GM21825 (cell line): ENCODE measurements around the gene FUCA1.
"Not testable (repeated sequence)": the region's sequence is repeated elsewhere in the genome, so short reads cannot be mapped to it uniquely, and the experiment has no call there.

Experiments used
- ATAC-seq: cut with Tn5 transposase; IDR thresholded peaks from one replicate; pipeline ENCODE4 v1.9.1; 2021; ENCODE audit warnings: mild to moderate bottlenecking, moderate library complexity; ENCODE audit not compliant: unreplicated experiment

Gene FUCA1

GRCh38 chr1:23896491-23896890 is 28.4 kb upstream of the FUCA1 start:
- ATAC-seq = no peak

DNA sequence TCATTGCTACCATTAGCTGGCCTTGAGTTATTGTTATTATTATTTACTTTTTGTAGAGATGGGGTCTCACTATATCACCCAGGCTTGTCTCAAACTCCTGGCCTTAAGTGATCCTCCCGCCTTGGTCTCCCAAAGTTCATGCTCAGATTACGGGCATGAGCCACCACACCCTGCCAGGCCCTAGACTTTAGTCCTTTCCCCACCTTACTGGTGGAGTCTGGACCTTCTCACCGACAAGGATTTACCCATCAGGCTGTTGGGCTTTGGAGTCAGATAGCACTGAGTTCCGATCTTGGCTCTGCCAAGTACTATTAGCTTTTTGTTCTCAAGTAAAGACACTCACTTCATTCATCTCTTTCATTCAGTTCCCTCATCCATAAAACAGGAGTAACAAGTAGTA is 27.9 kb upstream of the FUCA1 start:
- ATAC-seq = no peak

- ATAC-seq = no peak
These were observed 27.0 kb upstream of the FUCA1 start for GRCh38 chr1:23895082-23895481.

DNA sequence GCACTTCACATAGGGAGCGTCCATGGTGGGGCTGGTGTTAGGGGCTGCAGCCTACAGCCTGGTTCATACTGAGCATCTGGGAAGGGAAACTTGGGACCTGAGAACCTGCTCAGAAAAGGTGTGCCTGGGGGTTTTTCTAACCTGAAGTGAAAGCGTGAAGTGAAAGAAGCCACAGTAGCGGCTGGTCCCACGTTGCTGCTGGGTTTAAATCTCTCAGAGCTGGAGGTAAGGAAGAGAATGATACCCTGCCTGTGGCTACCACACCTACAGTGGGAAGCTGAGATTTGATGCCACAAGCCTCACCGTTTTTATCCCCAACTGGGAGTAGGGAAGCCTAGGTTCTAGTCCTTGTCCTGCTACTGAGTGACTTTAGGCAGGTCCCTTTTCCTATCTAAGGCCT is 21.0 kb upstream of the FUCA1 start:
- ATAC-seq = no peak

DNA sequence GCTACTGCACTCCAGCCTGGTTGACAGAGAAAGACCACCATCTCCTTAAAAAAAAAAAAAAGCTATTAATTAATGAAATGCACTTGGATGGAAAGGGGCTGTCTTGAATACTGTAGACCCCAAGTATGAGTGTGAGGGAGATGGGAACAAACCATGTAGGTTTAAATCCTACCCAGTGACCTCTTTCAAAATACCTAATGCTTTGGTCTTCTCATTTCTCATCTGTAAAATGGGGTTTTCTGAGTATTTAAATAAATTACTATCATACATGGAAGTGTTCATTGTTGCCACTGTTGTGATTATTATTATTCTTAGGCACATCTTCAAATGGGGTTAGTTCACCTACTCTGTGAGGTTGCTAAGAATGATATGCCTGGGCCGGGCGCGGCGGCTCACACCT is 17.1 kb upstream of the FUCA1 start:
- ATAC-seq = no peak

- ATAC-seq = no peak
These were observed 14.7 kb upstream of the FUCA1 start for GRCh38 chr1:23882746-23883145.

GRCh38 chr1:23879809-23880208 is 11.7 kb upstream of the FUCA1 start:
- no peak for ATAC-seq

GRCh38 chr1:23878668-23879067 is 10.6 kb upstream of the FUCA1 start:
- ATAC-seq = no peak

GRCh38 chr1:23875382-23875781 is 7.3 kb upstream of the FUCA1 start:
- ATAC-seq = no peak

DNA sequence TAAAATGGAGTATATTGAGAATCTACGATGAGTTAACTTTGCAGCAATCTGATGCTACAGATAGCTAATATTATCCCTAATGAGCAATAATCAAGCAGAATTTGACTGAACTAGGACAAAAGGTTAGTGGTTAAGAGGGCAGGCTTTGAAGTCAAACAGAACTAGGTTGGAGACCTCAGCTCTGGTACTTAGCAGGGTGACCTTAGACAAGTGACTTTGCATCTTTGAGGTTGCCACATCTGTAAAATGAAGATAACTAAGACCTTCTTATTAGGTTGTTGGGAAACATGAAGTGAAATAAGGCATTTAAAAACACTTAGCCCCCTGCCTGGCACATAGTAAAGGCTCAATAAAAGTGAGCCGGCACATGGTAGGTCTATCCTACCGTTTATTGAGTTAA is 4.3 kb upstream of the FUCA1 start:
- ATAC-seq = no peak

- ATAC-seq = no peak
These were observed 961 bp upstream of the FUCA1 start for GRCh38 chr1:23869051-23869450.

GRCh38 chr1:23868557-23869016 is 497 bp upstream of the FUCA1 start:
- no peak for ATAC-seq

DNA sequence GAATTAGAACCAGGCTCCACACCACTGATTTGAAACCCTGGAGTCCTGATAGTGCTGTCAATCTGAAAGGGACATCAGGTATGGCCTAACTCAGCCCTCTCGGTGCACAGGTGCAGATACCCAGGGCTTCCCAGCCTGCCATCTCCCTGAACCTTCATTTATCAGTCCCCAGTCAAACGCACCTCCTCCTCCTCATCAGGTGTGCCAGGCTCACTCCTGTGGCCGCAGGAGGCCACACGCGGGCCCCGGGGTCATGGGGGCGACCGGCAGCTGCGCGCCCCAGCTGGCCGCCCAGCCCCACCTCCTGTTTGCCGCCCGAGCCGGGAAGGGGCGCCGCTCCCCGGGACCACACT is 572 bp downstream of the FUCA1 start:
- peak; percentile 8 for ATAC-seq

- no peak for ATAC-seq
These were observed 2.6 kb downstream of the FUCA1 start for GRCh38 chr1:23865543-23865930.

- ATAC-seq = no peak
These were observed 3.1 kb downstream of the FUCA1 start for GRCh38 chr1:23864801-23865542.

DNA sequence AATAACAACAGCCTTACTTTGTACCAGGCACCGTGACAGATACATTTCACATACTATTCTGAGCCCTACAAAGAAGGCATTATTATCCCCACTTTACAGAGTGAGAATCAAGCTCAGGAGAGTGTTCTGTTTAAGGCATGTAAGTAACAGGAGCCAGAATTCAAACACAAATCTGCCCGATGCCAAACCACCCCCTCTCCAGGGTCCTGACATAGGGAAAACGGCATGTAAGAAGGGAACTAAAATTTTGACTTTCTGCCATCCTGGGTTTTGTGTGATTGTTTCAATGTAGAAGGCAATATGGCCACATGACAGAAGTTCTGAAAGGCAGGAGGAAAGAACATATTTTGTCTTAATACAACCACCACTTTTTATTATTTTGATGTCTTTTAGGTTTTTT is 5.5 kb downstream of the FUCA1 start:
- ATAC-seq = no peak

- no peak for ATAC-seq
These were observed 13.5 kb downstream of the FUCA1 start for GRCh38 chr1:23854568-23854967.

DNA sequence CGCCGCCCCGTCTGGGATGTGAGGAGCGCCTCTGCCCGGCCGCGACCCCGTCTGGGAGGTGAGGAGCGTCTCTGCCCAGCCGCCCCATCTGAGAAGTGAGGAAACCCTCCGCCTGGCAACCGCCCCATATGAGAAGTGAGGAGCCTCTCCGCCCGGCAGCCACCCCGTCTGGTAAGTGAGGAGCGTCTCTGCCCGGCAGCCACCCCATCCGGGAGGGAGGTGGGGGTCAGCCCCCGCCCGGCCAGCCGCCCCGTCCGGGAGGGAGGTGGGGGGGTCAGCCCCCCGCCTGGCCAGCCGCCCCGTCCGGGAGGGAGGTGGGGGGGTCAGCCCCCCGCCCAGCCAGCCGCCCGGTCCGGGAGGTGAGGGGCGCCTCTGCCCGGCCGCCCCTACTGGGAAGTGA is 15.0 kb downstream of the FUCA1 start:
- not testable (repeated sequence) for ATAC-seq

DNA sequence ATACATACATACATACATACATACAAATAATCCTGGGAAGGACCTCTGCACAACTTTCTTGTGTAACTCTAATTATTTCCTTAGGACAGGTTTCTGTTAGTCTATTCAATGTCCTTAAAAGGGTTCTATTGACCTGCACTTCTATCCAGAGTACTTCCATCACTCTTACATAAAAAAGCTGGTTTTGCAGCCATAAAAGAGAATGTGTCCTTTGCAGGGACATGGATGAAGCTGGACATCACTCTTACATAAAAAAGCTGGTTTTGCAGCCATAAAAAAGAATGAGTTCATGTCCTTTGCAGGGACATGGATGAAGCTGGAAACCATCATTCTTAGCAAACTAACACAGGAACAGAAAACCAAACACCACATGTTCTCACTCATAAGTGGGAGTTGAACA is 16.7 kb downstream of the FUCA1 start:
- not testable (repeated sequence) for ATAC-seq

- no peak for ATAC-seq
These were observed 19.1 kb downstream of the FUCA1 start for GRCh38 chr1:23848673-23849616.

GRCh38 chr1:23847482-23848095 is 20.5 kb downstream of the FUCA1 start:
- ATAC-seq = not testable (repeated sequence)

GRCh38 chr1:23845163-23845562 is 22.9 kb downstream of the FUCA1 start:
- no peak for ATAC-seq
